ENCODE measurements around the gene FBXO47.
"Not testable (repeated sequence)": the region's sequence is repeated elsewhere in the genome, so short reads cannot be mapped to it uniquely, and the experiment has no call there.

The FBXO47 gene

GRCh38 chr17:38921756-38922411, 45.3 kb downstream of the FBXO47 start:
- DNase-seq, result no peak

DNA sequence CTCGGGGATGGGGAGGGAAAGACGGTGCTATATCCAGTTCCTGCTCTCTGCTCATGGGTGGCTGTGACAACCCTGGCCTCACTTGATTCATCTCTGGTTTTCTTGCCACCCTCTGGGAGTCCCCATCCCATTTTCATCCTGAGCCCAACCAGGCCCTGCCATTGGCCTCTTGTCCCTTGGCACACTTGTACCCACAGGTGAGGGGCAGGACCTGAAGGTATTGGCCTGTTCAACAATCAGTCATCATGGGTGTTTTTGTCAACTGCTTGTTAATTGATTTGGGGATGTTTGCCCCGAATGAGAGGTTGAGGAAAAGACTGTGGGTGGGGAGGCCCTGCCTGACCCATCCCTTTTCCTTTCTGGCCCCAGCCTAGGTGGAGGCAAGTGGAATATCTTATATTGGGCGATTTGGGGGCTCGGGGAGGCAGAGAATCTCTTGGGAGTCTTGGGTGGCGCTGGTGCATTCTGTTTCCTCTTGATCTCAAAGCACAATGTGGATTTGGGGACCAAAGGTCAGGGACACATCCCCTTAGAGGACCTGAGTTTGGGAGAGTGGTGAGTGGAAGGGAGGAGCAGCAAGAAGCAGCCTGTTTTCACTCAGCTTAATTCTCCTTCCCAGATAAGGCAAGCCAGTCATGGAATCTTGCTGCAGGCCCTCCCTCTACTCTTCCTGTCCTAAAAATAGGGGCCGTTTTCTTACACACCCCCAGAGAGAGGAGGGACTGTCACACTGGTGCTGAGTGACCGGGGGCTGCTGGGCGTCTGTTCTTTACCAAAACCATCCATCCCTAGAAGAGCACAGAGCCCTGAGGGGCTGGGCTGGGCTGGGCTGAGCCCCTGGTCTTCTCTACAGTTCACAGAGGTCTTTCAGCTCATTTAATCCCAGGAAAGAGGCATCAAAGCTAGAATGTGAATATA, 46.6 kb downstream of the FBXO47 start:
- no peak for DNase-seq

DNA sequence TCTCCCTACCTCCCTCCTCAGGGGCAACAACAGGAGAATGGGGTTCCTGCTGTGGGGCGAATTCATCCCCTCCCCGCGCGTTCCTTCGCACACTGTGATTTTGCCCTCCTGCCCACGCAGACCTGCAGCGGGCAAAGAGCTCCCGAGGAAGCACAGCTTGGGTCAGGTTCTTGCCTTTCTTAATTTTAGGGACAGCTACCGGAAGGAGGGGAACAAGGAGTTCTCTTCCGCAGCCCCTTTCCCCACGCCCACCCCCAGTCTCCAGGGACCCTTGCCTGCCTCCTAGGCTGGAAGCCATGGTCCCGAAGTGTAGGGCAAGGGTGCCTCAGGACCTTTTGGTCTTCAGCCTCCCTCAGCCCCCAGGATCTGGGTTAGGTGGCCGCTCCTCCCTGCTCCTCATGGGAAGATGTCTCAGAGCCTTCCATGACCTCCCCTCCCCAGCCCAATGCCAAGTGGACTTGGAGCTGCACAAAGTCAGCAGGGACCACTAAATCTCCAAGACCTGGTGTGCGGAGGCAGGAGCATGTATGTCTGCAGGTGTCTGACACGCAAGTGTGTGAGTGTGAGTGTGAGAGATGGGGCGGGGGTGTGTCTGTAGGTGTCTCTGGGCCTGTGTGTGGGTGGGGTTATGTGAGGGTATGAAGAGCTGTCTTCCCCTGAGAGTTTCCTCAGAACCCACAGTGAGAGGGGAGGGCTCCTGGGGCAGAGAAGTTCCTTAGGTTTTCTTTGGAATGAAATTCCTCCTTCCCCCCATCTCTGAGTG, 47.7 kb downstream of the FBXO47 start:
- no peak for DNase-seq

GRCh38 chr17:38918916-38919315, 48.3 kb downstream of the FBXO47 start:
- no peak for DNase-seq

DNA sequence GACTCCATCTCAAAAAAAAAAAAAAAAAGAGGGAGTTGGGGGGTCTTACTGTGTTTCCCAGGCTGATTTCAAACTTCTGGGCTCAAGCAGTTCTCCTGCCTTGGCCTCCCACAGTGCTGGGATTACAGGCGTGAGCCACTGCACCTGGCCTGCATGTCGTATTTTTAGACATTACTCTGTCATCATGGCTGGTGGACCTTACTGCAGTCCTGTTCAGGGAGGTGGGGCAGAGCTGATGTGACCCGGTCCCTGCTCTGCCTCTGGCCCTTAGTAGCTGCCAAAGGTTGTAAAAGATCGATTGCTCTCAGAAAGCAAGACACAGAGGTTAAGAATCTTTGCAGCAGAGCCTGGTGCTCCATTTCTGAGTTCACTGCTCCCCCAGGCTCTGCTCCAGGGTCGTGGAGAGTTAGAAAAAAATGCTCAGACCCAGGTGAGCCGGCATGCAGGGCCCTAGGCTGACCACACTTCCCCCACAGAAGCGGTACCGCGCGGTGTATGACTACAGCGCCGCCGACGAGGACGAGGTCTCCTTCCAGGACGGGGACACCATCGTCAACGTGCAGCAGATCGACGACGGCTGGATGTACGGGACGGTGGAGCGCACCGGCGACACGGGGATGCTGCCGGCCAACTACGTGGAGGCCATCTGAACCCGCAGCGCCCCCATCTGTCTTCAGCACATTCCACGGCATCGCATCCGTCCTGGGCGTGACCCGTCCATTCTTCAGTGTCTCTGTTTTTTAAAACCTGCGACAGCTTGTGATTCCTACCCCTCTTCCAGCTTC, 48.9 kb downstream of the FBXO47 start:
- no peak for DNase-seq

GRCh38 chr17:38917259-38917658, 49.9 kb downstream of the FBXO47 start:
- DNase-seq, result no peak

DNA sequence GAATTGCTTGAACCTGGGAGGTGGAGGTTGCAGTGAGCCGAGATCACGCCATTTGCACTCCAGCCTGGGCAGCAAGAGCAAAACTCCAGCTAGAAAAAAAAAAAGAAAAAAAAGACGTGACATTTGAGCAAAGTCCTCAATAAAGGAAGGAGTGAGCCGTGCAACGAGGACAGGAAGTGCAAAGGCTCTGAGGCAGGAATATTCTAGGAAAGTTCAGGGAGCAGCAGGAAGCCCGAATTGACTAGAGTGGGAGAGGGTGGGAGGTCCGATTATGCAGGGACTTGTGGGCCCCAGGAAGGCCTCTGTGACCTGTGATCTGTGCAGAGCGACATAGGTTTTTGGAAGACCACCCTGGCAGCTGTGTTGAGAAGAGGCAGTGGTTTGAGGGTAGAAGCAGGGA, 50.4 kb downstream of the FBXO47 start:
- DNase-seq, result no peak

DNA sequence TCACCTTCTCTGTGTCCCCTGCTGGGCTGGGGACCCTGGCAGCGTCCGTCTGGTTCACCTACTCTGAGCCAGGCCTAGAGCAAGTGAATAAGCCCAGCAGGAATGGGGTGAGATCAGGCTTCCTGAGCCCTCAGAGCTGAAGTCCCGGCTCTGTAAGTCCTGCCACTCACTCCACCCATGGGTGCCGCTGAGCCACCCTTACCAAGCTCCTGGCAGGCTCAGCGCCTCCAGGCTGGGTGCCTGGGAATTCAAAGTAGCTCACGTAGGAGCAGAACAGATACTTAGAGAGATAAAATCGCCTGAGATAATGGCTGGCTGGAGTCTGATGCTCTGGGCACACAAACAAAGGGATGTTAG, 51.6 kb downstream of the FBXO47 start:
- DNase-seq, result no peak

DNA sequence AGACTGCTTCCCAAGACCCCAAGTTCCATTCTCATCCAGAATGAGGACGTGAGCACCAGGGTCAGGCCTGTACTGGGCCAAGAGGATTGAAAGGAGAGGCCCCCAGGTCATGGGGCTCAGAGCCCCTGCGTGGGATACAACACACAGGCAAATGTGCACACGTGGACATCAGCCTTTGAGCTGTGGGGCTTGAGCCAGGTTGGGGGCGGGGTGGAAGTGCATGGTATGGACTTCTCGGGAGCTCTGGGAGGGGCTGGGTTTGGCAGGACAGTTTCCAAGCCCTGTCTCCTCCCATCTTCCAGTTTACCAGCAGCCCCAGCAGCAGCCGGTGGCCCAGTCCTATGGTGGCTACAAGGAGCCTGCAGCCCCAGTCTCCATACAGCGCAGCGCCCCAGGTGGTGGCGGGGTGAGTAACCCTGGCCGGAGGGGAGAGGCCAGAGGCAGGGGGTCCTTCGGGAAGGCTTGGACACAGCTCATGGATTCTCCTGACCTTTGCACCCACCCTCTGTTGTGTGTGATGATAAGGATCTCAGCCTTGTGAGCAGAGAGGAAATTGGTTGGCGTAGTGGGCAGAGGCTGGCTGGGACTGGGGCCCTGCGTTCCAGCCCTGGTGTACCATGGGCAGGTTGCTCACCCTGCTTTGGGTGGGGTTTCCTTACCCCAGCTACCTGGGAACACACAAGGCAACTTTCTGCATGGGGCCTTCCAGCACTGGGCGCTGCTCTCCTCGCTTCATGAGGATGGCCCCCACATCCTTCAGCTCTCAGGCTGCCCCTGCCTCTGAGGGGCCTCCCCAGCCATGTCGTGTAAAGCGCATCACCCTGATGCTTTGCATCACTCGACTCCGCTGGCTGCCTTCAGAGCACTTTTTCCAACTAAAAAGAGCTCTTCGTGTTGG, 52.2 kb downstream of the FBXO47 start:
- no peak for DNase-seq

DNA sequence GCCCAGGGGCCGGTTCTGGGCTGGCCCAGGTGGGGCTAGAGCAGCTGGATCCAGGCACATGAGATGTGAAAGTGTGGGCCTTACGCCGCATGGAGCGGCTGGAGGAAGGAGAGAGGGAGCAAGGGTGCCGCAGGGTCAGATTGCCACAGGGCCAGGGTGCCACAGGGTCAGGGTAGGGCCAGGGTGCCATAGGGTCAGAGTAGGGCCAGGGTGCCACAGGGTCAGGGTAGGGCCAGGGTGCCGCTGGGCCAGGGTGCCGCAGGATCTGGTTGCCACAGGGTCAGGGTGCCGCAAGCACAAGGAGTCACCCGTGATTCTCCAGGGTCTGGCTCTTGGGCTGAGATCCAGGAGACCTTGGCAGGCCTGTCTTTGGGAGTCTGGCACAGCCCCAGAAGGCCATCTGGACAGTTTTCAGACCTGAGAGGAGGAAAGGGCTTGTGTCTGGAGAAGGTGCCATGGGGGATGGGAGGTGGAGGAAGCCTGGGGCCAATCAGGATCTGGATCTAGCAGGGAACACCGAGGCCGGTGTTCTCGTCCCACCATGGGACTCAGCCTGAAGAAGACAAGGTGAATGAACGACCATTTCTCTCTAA, 54.9 kb downstream of the FBXO47 start:
- DNase-seq, result no peak

DNA sequence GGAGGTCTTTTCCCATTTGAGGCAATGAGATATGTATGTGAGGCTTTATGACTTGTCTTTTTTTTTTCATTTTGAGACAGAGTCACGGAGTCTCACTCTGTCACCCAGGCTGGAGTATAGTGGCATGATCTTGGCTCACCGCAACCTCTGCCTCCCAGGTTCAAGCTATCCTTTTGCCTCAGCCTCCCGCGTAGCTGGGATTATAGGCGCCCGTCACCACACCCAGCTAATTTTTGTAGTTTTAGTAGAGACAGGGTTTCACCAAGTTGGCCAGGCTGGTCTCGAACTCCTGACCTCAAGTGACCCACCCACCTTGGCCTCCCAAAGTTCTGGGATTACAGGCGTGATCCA, 55.5 kb downstream of the FBXO47 start:
- not testable (repeated sequence) for DNase-seq

DNA sequence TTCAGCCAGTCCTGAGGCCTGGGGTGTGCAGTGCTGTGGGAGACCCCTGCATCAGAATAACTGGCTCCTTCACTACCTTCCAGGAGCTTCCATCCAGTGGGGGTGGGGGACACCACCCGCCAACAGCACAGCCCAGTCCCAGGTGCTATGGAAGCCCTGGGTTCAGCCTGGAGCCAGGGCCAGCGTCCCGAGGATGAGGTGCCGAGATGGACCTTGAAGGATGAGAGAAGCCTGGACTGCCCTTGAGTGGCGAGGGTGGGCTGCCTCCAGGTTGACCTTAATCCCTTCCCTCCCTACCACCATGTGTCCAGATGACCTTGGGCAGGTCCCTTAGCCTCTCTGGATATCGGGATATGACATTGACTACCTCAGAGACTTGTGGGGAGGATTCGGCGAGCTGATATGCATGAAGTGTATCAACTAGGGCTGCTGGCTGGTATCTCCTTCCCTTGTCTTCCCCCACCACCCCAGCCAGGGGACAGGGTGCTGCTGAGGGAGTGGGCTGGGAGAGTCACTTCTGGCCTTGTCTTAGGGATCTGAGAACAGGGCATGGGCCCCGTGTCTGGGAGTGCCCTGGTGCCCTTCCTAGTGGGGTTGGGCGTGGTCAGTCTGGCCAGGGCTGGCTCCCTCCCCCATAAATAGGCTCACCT, 56.0 kb downstream of the FBXO47 start:
- no peak for DNase-seq

DNA sequence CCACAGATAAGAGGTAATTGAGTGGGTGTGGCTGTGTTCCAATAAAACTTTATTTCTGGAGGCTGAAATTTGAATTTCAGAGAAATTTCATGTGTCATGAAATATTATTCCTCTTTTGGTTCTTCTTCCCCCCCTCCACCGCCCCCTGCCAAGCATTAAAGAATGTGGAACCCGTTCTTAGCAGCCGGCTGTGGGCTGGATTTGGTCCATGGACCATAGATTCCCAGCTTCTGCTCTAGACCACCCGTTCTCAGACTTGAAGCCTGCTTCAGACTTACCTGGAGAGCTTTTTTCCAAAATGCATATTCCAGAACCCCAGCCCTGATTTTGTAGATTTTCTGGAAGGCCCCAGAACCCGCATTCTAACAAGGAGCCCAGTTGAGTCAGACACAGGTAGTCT, 56.9 kb downstream of the FBXO47 start:
- no peak for DNase-seq

GRCh38 chr17:38908676-38909181, 58.5 kb downstream of the FBXO47 start:
- DNase-seq, result no peak

DNA sequence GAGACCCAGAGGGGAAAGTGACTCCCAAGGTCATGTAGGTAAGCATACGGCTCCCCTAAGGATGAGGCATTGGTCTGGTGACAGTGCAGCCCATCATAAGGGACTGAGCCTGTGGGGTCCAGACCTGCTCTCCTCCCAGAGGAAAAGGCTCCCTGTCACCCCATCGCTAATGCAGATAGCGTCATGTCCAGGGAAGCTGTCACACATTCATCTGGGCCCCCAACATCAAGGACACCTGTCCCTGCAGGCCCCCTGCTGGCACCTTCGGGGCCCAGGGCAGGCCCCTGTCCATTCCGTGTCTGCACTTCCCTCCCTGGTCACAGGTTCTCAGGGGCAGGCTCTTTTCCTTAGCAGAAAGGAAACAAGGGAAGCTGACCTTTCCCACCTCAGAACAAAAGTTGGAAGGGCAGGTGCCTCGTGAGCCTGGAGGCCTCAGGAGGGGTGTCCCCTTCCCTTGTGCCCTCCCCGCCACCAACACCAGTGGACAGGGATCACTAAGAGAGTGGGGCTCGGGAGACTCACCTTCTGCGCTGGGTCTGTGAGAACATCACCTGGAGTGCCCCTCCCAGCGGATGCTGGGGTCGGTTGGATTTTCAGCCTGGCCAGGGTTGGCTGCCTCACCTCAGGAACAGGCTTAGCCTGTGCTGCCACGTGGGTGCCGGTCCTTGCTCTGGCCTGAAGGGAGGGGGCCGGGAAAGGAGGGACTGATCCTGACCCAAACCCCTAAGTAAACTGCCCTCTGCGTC, 59.1 kb downstream of the FBXO47 start:
- no peak for DNase-seq

DNA sequence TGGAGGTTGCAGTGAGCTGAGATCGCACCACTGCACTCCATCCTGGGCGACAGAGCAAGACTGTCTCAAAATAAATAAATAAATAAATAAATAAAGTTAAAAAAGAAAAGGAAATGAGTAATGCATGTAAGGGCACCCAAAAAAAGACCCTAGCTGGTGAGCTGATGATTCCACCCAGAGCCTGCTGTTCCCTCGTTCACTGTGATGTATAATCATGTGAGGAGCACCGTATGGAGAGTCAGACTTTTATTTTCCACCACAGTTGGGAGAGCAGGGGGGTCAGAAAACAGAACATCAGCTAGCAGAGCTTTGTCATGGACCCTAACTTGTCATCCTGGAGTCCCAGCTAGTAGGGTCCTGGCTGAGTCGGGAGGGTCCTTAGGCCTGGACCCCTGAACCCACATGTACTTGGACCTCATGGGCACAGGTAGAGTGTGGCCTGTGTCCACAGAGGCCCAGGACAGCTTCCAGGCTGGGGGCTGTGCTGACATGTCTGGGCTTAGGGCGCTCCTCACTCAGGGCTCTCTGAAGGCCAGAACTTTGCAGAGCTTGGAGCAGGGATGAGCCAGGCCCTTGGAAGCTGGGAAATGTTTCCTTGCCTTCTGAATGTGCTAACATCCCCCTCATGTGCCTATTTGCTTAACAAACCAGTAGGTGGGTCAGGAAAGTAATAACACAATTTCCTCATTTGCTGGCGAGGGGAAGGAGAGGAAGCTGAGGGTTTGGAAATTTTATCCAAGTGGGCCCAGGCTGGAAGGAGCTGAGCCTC, 60.6 kb downstream of the FBXO47 start:
- DNase-seq, result no peak

DNA sequence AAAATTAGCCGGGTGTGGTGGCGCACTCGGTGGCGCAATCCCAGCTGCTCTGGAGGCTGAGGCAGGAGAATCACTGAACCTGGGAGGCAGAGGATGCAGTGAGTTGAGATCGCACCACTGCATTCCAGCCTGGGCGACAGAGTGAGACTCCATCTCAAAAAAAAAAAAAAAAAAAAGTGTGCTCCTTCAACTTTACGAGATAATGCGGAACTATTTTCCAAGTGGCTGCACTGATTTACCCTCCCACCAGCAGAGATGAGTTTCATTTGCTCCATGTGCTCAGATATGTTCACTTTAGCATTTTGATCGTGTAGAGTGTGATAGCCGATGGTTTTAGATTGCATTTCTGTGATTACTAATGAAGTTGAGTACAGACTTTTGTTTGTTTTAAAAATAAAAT, 61.8 kb downstream of the FBXO47 start:
- DNase-seq, result no peak

- no peak for DNase-seq
Measured at GRCh38 chr17:38904892-38905291, 62.3 kb downstream of the FBXO47 start.

DNA sequence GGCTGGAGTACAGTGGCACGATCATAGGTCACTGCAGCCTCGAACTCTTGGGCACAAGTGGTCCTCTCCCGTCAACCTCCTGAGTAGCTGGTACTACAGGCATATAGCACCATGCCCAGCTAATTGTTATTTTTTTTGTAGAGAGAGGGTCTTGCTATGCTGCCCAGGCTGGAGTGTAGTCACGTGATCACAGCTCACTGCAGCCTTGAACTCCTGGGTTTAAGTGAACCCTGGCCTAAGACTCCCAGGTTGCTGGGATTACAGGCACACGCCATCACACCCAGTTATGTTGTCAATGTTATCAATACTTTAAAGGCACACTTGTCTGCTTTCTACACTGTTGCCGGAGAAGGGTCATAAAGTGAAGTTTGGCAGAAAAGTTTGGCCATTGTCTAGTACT, 63.8 kb downstream of the FBXO47 start:
- no peak for DNase-seq
